Neutrophil (primary cell): Measurements from ENCODE around the gene VTI1A.

Experiments
- H3K27ac ChIP-seq: fragments of 200-600 bp; sonication (generic); 2 replicates; pipeline ENCODE4 v1.5.1; 2016; ENCODE audit warnings: mild to moderate bottlenecking, moderate library complexity
- H3K27me3 ChIP-seq: fragments of 200-600 bp; sonication (generic); 2 replicates; pipeline ENCODE4 v1.6.0; 2016; ENCODE audit warnings: mild to moderate bottlenecking
- H3K36me3 ChIP-seq: fragments of 200-600 bp; sonication (generic); 2 replicates; pipeline ENCODE4 v1.5.1; 2017
- H3K4me1 ChIP-seq, 2 experiments: fragments of 200-600 bp in 1 of 2; sonication (generic) in 1 of 2; 1 replicate in 1 of 2; 2 replicates in 1 of 2; pipeline versions ENCODE4 v1.5.1 to v1.6.1; 2013 to 2016; ENCODE audit warnings: low read depth in 1 of 2, low read length in 1 of 2, mild to moderate bottlenecking in 1 of 2, moderate library complexity in 1 of 2; ENCODE audit not compliant: control insufficient read depth in 1 of 2, insufficient read depth in 1 of 2
- H3K4me3 ChIP-seq, 2 experiments: fragments of 200-600 bp in 1 of 2; sonication (generic) in 1 of 2; 1 replicate in 1 of 2; 2 replicates in 1 of 2; pipeline ENCODE4 v1.5.1; 2013 to 2016; ENCODE audit warnings: low read depth in 1 of 2, low read length in 1 of 2, mild to moderate bottlenecking in 1 of 2, moderate library complexity in 1 of 2
- H3K9me3 ChIP-seq: fragments of 200-600 bp; sonication (generic); 2 replicates; pipeline ENCODE4 v1.5.1; 2016
- CTCF ChIP-seq: fragments of 200-600 bp; sonication (generic); IDR thresholded peaks from 2 replicates; pipeline ENCODE4 v1.5.1; 2016; ENCODE audit warnings: antibody characterized with exemption

VTI1A gene

GRCh38 chr10:112465299-112465883 is 18.4 kb downstream of the VTI1A start:
- peaks cover 52% of the 10 kb centered on the region for H3K36me3 ChIP-seq

GRCh38 chr10:112466802-112467201 is 19.8 kb downstream of the VTI1A start:
- TF ChIP-seq CTCF = no peak
- Histone ChIP-seq H3K9me3 (no peaks in the 10 kb centered on the region), H3K27ac (no peak overlapping the region), H3K36me3 (peaks cover 43% of the 10 kb centered on the region), H3K4me3 (no peak overlapping the region), H3K4me1 (no peaks in the 10 kb centered on the region), H3K27me3 (no peaks in the 10 kb centered on the region)

More at GRCh38 chr10:112465299-112465883, 18.4 kb downstream of the VTI1A start:
- Histone ChIP-seq H3K27me3 (no peaks in the 10 kb centered on the region), H3K4me3 (no peak overlapping the region), H3K9me3 (no peaks in the 10 kb centered on the region), H3K27ac (no peak overlapping the region), H3K4me1 (no peaks in the 10 kb centered on the region)
- TF ChIP-seq CTCF = no peak

- no peak overlapping the region for H3K4me3 ChIP-seq
- no peaks in the 10 kb centered on the region for H3K4me1 ChIP-seq
Observed at GRCh38 chr10:112467541-112468075, 20.6 kb downstream of the VTI1A start.

GRCh38 chr10:112471878-112472487 is 25.0 kb downstream of the VTI1A start:
- Histone ChIP-seq H3K27me3 (no peaks in the 10 kb centered on the region), H3K4me3 (no peak overlapping the region), H3K27ac (no peak overlapping the region), H3K9me3 (no peaks in the 10 kb centered on the region), H3K36me3 (peaks cover 13% of the 10 kb centered on the region), H3K4me1 (no peaks in the 10 kb centered on the region)
- no peak for TF ChIP-seq CTCF

More at GRCh38 chr10:112467541-112468075, 20.6 kb downstream of the VTI1A start:
- Histone ChIP-seq H3K27ac (no peak overlapping the region), H3K27me3 (no peaks in the 10 kb centered on the region), H3K36me3 (peaks cover 39% of the 10 kb centered on the region), H3K9me3 (no peaks in the 10 kb centered on the region)
- TF ChIP-seq CTCF = no peak

GRCh38 chr10:112475575-112476218 is 28.7 kb downstream of the VTI1A start:
- H3K4me1 ChIP-seq = no peaks in the 10 kb centered on the region
- peaks cover 2% of the 10 kb centered on the region for H3K36me3 ChIP-seq

More at GRCh38 chr10:112475575-112476218, 28.7 kb downstream of the VTI1A start:
- no peak for TF ChIP-seq CTCF
- H3K9me3 ChIP-seq = no peaks in the 10 kb centered on the region
- H3K27me3 ChIP-seq = no peaks in the 10 kb centered on the region
- no peak overlapping the region for H3K27ac ChIP-seq
- H3K4me3 ChIP-seq = no peak overlapping the region
